ENCODE results near the gene HOTAIR.

HOTAIR gene

DNA sequence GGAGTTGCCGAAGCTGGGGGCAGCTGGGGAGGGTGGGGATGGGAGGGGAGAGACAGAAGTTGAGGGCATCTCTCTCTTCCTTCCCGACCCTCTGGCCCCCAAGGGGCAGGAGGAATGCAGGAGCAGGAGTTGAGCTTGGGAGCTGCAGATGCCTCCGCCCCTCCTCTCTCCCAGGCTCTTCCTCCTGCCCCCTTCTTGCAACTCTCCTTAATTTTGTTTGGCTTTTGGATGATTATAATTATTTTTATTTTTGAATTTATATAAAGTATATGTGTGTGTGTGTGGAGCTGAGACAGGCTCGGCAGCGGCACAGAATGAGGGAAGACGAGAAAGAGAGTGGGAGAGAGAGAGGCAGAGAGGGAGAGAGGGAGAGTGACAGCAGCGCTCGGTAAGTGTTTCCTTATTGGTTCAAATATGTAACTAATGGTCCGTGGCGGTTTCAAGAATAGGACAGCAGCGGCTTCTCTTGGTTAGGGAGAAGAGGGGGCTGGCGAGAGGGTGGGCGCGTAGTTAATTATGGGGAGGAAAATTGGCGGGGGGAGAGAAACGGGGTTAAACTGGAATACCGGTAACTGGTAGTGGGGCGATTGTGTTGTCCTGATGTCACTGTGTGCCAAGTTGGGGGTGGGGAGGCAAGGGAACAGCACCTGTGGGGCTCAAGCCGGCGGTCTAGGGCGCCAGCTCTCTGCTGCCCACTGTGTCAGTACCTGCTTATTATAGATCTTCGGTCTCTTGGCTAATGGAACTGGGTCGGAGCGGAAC is 42.5 kb upstream of the HOTAIR start:
- ATAC-seq, result peak; percentile 66
- TF ChIP-seq OSR1 (CRISPR knock-in tag; IDR thresholded peaks at IDR 0.05) (no peak), GLIS3 (CRISPR knock-in tag; IDR thresholded peaks at IDR 0.05) (no peak), TCF4 (CRISPR knock-in tag; IDR thresholded peaks at IDR 0.05; ENCODE audit: borderline replicate concordance) (no peak), ZC3H10 (CRISPR knock-in tag; IDR thresholded peaks at IDR 0.05) (no peak), PPARA (CRISPR knock-in tag; IDR thresholded peaks at IDR 0.05; ENCODE audit: borderline replicate concordance) (no peak), CREB5 (CRISPR knock-in tag; IDR thresholded peaks at IDR 0.05; ENCODE audit: low read depth) (no peak)
- TF ChIP-seq, protein P1, sequence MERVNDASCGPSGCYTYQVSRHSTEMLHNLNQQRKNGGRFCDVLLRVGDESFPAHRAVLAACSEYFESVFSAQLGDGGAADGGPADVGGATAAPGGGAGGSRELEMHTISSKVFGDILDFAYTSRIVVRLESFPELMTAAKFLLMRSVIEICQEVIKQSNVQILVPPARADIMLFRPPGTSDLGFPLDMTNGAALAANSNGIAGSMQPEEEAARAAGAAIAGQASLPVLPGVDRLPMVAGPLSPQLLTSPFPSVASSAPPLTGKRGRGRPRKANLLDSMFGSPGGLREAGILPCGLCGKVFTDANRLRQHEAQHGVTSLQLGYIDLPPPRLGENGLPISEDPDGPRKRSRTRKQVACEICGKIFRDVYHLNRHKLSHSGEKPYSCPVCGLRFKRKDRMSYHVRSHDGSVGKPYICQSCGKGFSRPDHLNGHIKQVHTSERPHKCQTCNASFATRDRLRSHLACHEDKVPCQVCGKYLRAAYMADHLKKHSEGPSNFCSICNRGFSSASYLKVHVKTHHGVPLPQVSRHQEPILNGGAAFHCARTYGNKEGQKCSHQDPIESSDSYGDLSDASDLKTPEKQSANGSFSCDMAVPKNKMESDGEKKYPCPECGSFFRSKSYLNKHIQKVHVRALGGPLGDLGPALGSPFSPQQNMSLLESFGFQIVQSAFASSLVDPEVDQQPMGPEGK (CRISPR knock-in tag; IDR thresholded peaks at IDR 0.05; ENCODE audit: borderline replicate concordance), result no peak

DNA sequence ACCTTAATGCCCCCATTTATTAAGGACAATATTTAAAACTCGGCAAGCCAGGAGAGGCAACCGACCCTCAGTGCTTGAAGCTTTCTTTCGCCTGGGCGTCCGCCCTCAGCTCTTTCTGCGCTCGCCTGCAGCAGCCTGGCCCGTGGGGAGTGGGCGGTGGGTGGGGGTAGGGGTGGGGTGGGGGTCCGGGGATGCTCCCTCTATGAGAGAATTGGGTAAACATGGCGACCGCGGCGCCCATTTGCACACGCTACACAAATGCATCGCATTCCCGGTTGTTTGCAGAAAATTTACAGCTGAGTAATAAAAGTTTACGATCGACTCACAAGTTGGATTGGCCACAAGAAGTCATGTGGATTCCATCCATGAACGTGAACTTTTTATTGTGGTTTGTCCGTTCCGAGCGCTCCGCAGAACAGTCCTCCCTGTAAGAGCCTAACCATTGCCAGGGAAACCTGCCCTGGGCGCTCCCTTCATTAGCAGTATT is 41.8 kb upstream of the HOTAIR start:
- ATAC-seq, result peak; percentile 58
- TF ChIP-seq ZFP30 (CRISPR knock-in tag; IDR thresholded peaks at IDR 0.05), result no peak
- TF ChIP-seq ARNTL (CRISPR knock-in tag; IDR thresholded peaks at IDR 0.05; ENCODE audit: borderline replicate concordance, low read depth), result no peak
- TF ChIP-seq TCF4 (CRISPR knock-in tag; IDR thresholded peaks at IDR 0.05; ENCODE audit: borderline replicate concordance), result no peak
- TF ChIP-seq POU6F1 (CRISPR knock-in tag; IDR thresholded peaks at IDR 0.05; ENCODE audit: borderline replicate concordance, low read depth), result no peak
- TF ChIP-seq ESRRG (CRISPR knock-in tag; IDR thresholded peaks at IDR 0.05), result no peak
- no peak for TF ChIP-seq ISL1 (CRISPR knock-in tag; IDR thresholded peaks at IDR 0.05)

DNA sequence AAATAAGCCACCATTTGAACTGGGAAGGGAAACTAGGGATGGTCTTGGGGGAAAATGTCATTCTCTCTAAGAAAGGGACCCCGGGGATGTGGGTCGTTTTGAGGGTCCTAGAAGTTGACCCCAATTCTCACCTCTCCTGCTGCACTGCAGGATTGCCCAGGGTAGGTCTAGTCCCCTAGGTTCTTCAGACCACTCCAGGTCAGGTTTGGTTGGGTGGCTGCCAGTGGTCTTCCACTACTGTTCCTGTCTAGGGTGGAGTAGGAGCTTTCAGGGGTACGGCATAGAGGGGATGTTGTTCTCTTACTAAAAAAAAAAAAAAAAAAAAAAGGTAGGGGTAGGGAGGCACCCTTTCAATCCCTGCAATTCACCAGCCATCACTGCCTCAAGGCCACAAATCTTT is 41.3 kb upstream of the HOTAIR start:
- no peak for ATAC-seq
- no peak for TF ChIP-seq OSR1 (CRISPR knock-in tag; IDR thresholded peaks at IDR 0.05)
- no peak for TF ChIP-seq RARB (CRISPR knock-in tag; IDR thresholded peaks at IDR 0.05)
- TF ChIP-seq ZFP3 (CRISPR knock-in tag; IDR thresholded peaks at IDR 0.05), result no peak
- no peak for TF ChIP-seq CSDC2 (CRISPR knock-in tag; IDR thresholded peaks at IDR 0.05)
- no peak for TF ChIP-seq SNAI2 (CRISPR knock-in tag; IDR thresholded peaks at IDR 0.05)
- no peak for TF ChIP-seq ARNTL (CRISPR knock-in tag; IDR thresholded peaks at IDR 0.05; ENCODE audit: borderline replicate concordance, low read depth)
- TF ChIP-seq POU6F1 (CRISPR knock-in tag; IDR thresholded peaks at IDR 0.05; ENCODE audit: borderline replicate concordance, low read depth), result no peak
- no peak for TF ChIP-seq ZC3H10 (CRISPR knock-in tag; IDR thresholded peaks at IDR 0.05)
- TF ChIP-seq CREB5 (CRISPR knock-in tag; IDR thresholded peaks at IDR 0.05; ENCODE audit: low read depth), result no peak
- TF ChIP-seq ZFP30 (CRISPR knock-in tag; IDR thresholded peaks at IDR 0.05), result no peak
- no peak for TF ChIP-seq GLIS3 (CRISPR knock-in tag; IDR thresholded peaks at IDR 0.05)
- no peak for TF ChIP-seq TCF4 (CRISPR knock-in tag; IDR thresholded peaks at IDR 0.05; ENCODE audit: borderline replicate concordance)

DNA sequence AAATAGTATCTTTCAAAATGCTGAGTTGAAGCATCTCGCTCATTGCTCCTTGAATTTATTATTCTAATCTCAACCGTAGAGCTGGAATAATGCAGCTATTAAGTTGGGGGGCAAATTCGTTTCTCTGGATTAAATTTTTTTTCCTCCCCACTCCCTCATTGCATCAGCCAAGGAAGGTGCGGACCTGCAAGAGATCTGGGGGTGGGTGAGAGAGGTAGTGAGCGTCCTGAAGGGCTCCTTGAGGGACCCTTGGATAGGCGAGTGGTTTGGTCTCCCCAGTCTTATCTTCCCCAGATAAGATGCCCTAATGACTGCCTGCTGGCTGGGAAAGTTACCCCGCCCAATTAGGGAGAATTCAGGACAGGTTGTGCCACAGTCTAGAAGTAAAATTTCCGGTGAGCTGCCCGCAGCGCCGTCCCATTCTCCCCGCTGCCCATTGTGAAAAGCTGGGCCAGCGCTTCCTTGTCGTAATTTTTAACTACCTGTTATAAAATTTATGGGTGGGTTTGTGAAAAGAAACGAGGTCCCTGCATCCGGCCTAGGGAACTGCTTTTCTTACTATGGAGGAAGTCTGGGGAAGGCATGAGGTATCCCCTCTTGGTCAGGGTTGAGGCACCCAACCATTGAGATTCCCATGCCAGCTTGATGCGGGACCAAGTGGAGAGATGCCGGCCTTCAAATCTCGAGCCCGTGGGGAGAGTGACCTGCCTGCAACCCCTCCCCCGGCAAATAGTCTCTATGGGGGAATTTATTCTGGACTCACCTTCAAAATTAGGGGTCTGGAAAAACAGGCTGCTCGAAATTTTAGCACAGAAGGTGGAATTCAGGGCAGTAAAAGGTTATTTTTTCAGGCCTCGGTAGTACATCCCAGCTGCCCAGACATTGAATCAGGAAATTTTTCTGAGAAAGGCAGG is 40.5 kb upstream of the HOTAIR start:
- no peak for ATAC-seq
- TF ChIP-seq ISL1 (CRISPR knock-in tag; IDR thresholded peaks at IDR 0.05), result no peak
- no peak for TF ChIP-seq ZNF565 (CRISPR knock-in tag; conservative IDR thresholded peaks at IDR 0.05; ENCODE audit: low read depth)
- TF ChIP-seq ZNF70 (CRISPR knock-in tag; IDR thresholded peaks at IDR 0.05), result no peak
- TF ChIP-seq ARNTL (CRISPR knock-in tag; IDR thresholded peaks at IDR 0.05; ENCODE audit: borderline replicate concordance, low read depth), result no peak
- TF ChIP-seq, protein P1 (CRISPR knock-in tag; IDR thresholded peaks at IDR 0.05; ENCODE audit: borderline replicate concordance), result no peak
- TF ChIP-seq TOX (CRISPR knock-in tag; IDR thresholded peaks at IDR 0.05; ENCODE audit: borderline replicate concordance), result no peak
- TF ChIP-seq BACH2 (CRISPR knock-in tag; IDR thresholded peaks at IDR 0.05; ENCODE audit: borderline replicate concordance), result no peak
